GM23248 (cell line): ENCODE data around the gene INTS15.

Source experiments
- EZH2 ChIP-seq: fragments of 200-600 bp; sonication (generic); IDR thresholded peaks from 2 replicates; pipeline ENCODE4 v1.6.1; 2018; ENCODE audit warnings: antibody characterized with exemption, mild to moderate bottlenecking; ENCODE audit not compliant: insufficient read depth, poor library complexity, severe bottlenecking
- EZH2phosphoT487 ChIP-seq: fragments of 200-600 bp; sonication (generic); IDR thresholded peaks from 2 replicates; pipeline ENCODE4 v1.6.1; 2018; ENCODE audit warnings: antibody characterized with exemption, moderate library complexity, mild to moderate bottlenecking, low read depth; ENCODE audit not compliant: insufficient read depth

DNA sequence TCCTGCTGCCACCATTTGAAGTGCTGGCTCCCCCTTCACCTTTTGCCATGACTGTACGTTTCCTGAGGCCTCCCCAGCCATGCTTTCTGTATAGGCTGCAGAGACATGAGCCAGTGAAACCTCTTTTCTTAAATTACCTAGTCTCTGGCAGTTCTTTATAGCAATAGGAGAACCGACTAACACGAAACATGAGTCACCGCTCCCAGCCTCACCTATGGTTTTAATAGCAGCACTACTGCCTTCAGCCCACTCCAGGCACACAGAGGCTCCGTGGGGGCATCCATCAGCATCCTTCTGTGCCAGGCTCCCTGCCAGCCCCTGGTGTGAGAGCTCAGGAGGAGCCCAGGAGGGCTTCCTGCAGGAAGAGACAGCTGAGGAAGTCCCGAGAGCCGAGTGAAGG lies 41.8 kb downstream of the INTS15 start:
- TF ChIP-seq EZH2phosphoT487 (no peak), EZH2 (no peak)
